ENCODE results near the gene CASZ1. TPM values are rescaled to one million over a fixed set of nuclear protein-coding genes. Genes with fewer than 3 reads are reported as not detected.

Gene CASZ1
- polyA plus RNA-seq, 1 donor, result 16.2 TPM

DNA sequence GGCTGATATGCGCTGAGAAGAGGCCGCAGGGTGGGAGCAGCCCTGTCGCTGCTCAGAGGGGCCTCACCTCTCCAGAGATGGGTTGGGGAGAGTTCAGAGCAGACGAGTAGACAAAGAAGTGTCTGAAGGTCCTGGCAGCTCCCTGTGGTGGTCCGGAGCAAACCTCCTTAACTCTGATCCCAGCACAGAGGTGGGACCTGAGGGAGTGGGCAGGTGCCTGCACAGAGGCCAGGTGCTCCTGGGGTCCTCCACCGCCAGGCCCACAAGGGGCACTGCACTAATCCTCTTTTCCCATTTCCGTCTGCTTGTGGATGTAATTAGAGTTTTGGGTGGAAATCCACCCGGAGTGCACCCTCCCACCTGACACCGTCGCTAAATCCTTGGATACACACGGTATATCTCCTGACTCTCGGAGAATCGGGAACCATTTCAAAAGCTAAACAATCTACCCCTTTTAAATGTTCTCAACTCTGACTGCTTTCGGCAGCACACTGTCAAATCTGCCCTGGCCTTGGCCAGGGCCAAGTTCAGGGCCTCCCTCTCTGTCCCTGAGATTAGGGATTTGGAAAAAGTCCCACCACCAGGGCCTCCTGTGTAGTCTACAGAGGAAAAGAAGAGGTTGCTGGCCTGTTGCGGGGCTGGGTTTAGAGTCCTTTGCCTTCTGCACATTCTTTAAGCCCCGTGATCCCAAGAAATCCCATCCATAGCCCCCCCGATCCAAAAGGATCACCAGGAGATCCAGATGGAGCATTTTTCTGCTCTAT is 22.4 kb downstream of the CASZ1 start:
- no peaks in the 10 kb centered on the region for H3K27me3 ChIP-seq (ENCODE audit: control insufficient read depth, insufficient read depth, low read length)
- peaks cover 2% of the 10 kb centered on the region for H3K4me1 ChIP-seq (ENCODE audit: control insufficient read depth, insufficient read depth, low read length)
- DNase-seq, result no peak
- H3K9me3 ChIP-seq (ENCODE audit: control insufficient read depth, low read depth, low read length), result no peaks in the 10 kb centered on the region
- no peaks in the 10 kb centered on the region for H3K36me3 ChIP-seq (ENCODE audit: control insufficient read depth, insufficient read depth, low read length)
- H3K27ac ChIP-seq (ENCODE audit: low read length), result no peak overlapping the region
- no peak overlapping the region for H3K4me3 ChIP-seq (ENCODE audit: low read length)
- WGBS (ENCODE audit: insufficient coverage, low lambda C conversion rate), result 94% methylated on average over 3 of the region's 17 CpGs

GRCh38 chr1:10773376-10773775 is 23.1 kb downstream of the CASZ1 start:
- Histone ChIP-seq H3K4me3 (ENCODE audit: low read length) (no peak overlapping the region), H3K36me3 (ENCODE audit: control insufficient read depth, insufficient read depth, low read length) (no peaks in the 10 kb centered on the region), H3K27ac (ENCODE audit: low read length) (no peak overlapping the region), H3K27me3 (ENCODE audit: control insufficient read depth, insufficient read depth, low read length) (no peaks in the 10 kb centered on the region), H3K4me1 (ENCODE audit: control insufficient read depth, insufficient read depth, low read length) (no peaks in the 10 kb centered on the region), H3K9me3 (ENCODE audit: control insufficient read depth, low read depth, low read length) (no peaks in the 10 kb centered on the region)
- WGBS (ENCODE audit: insufficient coverage, low lambda C conversion rate), result no CpG with 5 or more reads among the region's 12 CpGs
- DNase-seq, result no peak

GRCh38 chr1:10772711-10773110 is 23.7 kb downstream of the CASZ1 start:
- Histone ChIP-seq H3K4me1 (ENCODE audit: control insufficient read depth, insufficient read depth, low read length) (no peaks in the 10 kb centered on the region), H3K27ac (ENCODE audit: low read length) (no peak overlapping the region), H3K9me3 (ENCODE audit: control insufficient read depth, low read depth, low read length) (no peaks in the 10 kb centered on the region), H3K4me3 (ENCODE audit: low read length) (no peak overlapping the region), H3K27me3 (ENCODE audit: control insufficient read depth, insufficient read depth, low read length) (no peaks in the 10 kb centered on the region), H3K36me3 (ENCODE audit: control insufficient read depth, insufficient read depth, low read length) (no peaks in the 10 kb centered on the region)
- WGBS (ENCODE audit: insufficient coverage, low lambda C conversion rate), result no CpG with 5 or more reads among the region's 7 CpGs
- no peak for DNase-seq

GRCh38 chr1:10771789-10772188 is 24.7 kb downstream of the CASZ1 start:
- no peak for DNase-seq
- no peak overlapping the region for H3K4me3 ChIP-seq (ENCODE audit: low read length)
- no peaks in the 10 kb centered on the region for H3K27me3 ChIP-seq (ENCODE audit: control insufficient read depth, insufficient read depth, low read length)
- no peak overlapping the region for H3K27ac ChIP-seq (ENCODE audit: low read length)
- H3K4me1 ChIP-seq (ENCODE audit: control insufficient read depth, insufficient read depth, low read length), result peaks cover 4% of the 10 kb centered on the region
- no peaks in the 10 kb centered on the region for H3K36me3 ChIP-seq (ENCODE audit: control insufficient read depth, insufficient read depth, low read length)
- WGBS (ENCODE audit: insufficient coverage, low lambda C conversion rate), result no CpG with 5 or more reads among the region's 8 CpGs
- no peaks in the 10 kb centered on the region for H3K9me3 ChIP-seq (ENCODE audit: control insufficient read depth, low read depth, low read length)

- H3K4me1 ChIP-seq (ENCODE audit: control insufficient read depth, insufficient read depth, low read length), result peaks cover 4% of the 10 kb centered on the region
- no peak overlapping the region for H3K27ac ChIP-seq (ENCODE audit: low read length)
- no peaks in the 10 kb centered on the region for H3K27me3 ChIP-seq (ENCODE audit: control insufficient read depth, insufficient read depth, low read length)
- no peaks in the 10 kb centered on the region for H3K36me3 ChIP-seq (ENCODE audit: control insufficient read depth, insufficient read depth, low read length)
- WGBS (ENCODE audit: insufficient coverage, low lambda C conversion rate), result no CpG with 5 or more reads among the region's 7 CpGs
- H3K4me3 ChIP-seq (ENCODE audit: low read length), result no peak overlapping the region
- no peaks in the 10 kb centered on the region for H3K9me3 ChIP-seq (ENCODE audit: control insufficient read depth, low read depth, low read length)
- no peak for DNase-seq
These were observed 27.9 kb downstream of the CASZ1 start for GRCh38 chr1:10768552-10768951.

DNA sequence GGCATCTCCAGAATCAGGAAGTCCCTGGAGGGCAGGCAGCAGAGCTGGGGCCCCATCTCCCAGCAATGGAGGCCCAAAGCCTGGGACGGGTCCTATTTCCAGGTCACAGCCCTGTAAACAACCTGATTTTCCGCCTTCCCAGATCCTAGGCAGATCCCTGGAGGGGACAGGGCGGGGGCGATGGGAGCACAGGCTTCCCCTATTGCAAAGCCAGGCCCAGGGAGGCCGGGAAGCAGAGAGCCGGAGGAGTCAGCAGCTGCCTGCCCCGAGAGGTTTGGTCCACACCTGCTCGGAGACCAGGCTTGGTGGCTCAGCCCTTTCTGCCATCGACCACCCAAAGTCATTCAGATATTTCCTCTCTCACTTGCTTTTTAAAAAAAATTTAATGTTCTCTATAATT is 29.2 kb downstream of the CASZ1 start:
- H3K4me1 ChIP-seq (ENCODE audit: control insufficient read depth, insufficient read depth, low read length), result peaks cover 4% of the 10 kb centered on the region
- DNase-seq, result no peak
- H3K9me3 ChIP-seq (ENCODE audit: control insufficient read depth, low read depth, low read length), result no peaks in the 10 kb centered on the region
- no peak overlapping the region for H3K27ac ChIP-seq (ENCODE audit: low read length)
- WGBS (ENCODE audit: insufficient coverage, low lambda C conversion rate), result 100% methylated on average over 1 of the region's 9 CpGs
- H3K36me3 ChIP-seq (ENCODE audit: control insufficient read depth, insufficient read depth, low read length), result no peaks in the 10 kb centered on the region
- H3K27me3 ChIP-seq (ENCODE audit: control insufficient read depth, insufficient read depth, low read length), result no peaks in the 10 kb centered on the region
- no peak overlapping the region for H3K4me3 ChIP-seq (ENCODE audit: low read length)

DNA sequence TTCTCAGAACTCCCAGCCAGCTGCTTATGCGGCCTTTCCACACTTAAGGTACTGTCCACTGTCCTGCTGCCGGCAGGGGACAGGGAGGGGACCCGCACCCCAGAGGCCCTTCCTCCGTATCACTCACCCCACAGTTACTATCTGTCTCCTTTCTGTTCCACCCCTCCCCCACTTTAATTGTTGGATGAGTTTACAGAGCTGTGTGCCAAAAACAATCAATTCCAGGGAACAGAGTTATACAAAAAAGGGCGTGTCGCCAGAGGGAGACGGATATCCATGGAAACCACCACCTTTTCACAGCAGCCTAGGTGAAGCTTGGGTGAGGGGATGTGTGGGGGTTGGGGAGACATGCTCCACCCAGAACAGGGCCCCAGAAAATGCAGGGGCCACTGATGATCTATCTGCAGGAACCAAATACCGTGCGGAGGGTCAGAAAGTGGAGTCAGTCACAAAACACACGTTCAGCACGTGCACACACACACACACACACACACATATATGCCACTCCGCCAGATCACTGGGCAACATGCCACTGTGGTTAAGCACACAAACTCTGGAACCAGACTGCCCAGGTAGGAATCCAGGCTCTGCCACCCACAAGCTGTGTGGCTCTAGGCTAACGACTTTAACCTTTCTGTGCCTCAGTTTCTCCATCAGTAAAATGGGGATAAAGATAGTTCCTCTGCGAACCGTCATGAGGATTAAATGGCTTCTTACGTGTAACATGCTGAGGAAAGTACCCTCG is 30.5 kb downstream of the CASZ1 start:
- no peak overlapping the region for H3K4me3 ChIP-seq (ENCODE audit: low read length)
- DNase-seq, result no peak
- no peaks in the 10 kb centered on the region for H3K36me3 ChIP-seq (ENCODE audit: control insufficient read depth, insufficient read depth, low read length)
- no peaks in the 10 kb centered on the region for H3K9me3 ChIP-seq (ENCODE audit: control insufficient read depth, low read depth, low read length)
- no peaks in the 10 kb centered on the region for H3K27me3 ChIP-seq (ENCODE audit: control insufficient read depth, insufficient read depth, low read length)
- H3K4me1 ChIP-seq (ENCODE audit: control insufficient read depth, insufficient read depth, low read length), result peaks cover 16% of the 10 kb centered on the region
- 60% methylated on average over 1 of the region's 17 CpGs for WGBS (ENCODE audit: insufficient coverage, low lambda C conversion rate)
- H3K27ac ChIP-seq (ENCODE audit: low read length), result no peak overlapping the region

DNA sequence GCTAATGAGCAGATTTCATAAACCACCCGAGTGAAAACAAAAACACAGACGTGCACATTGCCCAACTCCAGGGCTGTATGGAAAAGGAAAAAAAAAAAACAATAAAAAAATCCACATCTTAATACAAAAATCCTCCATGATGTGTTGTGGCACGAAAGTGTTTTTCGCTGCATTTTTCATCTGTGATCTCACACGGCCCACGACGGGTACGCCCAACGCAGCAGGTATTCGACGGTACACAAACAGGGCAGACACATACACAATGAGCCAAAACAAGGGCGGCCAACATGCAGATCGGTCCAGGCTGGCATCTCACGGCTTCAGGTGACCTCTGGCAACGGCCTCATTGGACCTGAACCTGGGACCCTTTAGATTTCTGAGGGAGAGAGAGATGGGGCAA is 31.1 kb downstream of the CASZ1 start:
- 83% methylated on average over 1 of the region's 15 CpGs for WGBS (ENCODE audit: insufficient coverage, low lambda C conversion rate)
- Histone ChIP-seq H3K27me3 (ENCODE audit: control insufficient read depth, insufficient read depth, low read length) (no peaks in the 10 kb centered on the region), H3K4me3 (ENCODE audit: low read length) (no peak overlapping the region), H3K27ac (ENCODE audit: low read length) (no peak overlapping the region), H3K36me3 (ENCODE audit: control insufficient read depth, insufficient read depth, low read length) (no peaks in the 10 kb centered on the region), H3K4me1 (ENCODE audit: control insufficient read depth, insufficient read depth, low read length) (peaks cover 22% of the 10 kb centered on the region), H3K9me3 (ENCODE audit: control insufficient read depth, low read depth, low read length) (no peaks in the 10 kb centered on the region)
- DNase-seq, result no peak

GRCh38 chr1:10764296-10764798 is 32.1 kb downstream of the CASZ1 start:
- Histone ChIP-seq H3K4me1 (ENCODE audit: control insufficient read depth, insufficient read depth, low read length) (peaks cover 31% of the 10 kb centered on the region), H3K36me3 (ENCODE audit: control insufficient read depth, insufficient read depth, low read length) (no peaks in the 10 kb centered on the region), H3K27ac (ENCODE audit: low read length) (no peak overlapping the region), H3K27me3 (ENCODE audit: control insufficient read depth, insufficient read depth, low read length) (no peaks in the 10 kb centered on the region), H3K9me3 (ENCODE audit: control insufficient read depth, low read depth, low read length) (no peaks in the 10 kb centered on the region), H3K4me3 (ENCODE audit: low read length) (no peak overlapping the region)
- no CpG with 5 or more reads among the region's 6 CpGs for WGBS (ENCODE audit: insufficient coverage, low lambda C conversion rate)
- DNase-seq, result no peak

- Histone ChIP-seq H3K36me3 (ENCODE audit: control insufficient read depth, insufficient read depth, low read length) (no peaks in the 10 kb centered on the region), H3K4me3 (ENCODE audit: low read length) (no peak overlapping the region), H3K27ac (ENCODE audit: low read length) (no peak overlapping the region), H3K4me1 (ENCODE audit: control insufficient read depth, insufficient read depth, low read length) (peaks cover 41% of the 10 kb centered on the region), H3K9me3 (ENCODE audit: control insufficient read depth, low read depth, low read length) (no peaks in the 10 kb centered on the region), H3K27me3 (ENCODE audit: control insufficient read depth, insufficient read depth, low read length) (no peaks in the 10 kb centered on the region)
- no CpG with 5 or more reads among the region's 12 CpGs for WGBS (ENCODE audit: insufficient coverage, low lambda C conversion rate)
- no peak for DNase-seq
These were observed 33.6 kb downstream of the CASZ1 start for GRCh38 chr1:10762875-10763274.

All from large intestine (tissue), 3 donors.